Measurements from ENCODE around the gene GLG1.
"Not testable (repeated sequence)": the region's sequence is repeated elsewhere in the genome, so short reads cannot be mapped to it uniquely, and the experiment has no call there.

Gene GLG1

DNA sequence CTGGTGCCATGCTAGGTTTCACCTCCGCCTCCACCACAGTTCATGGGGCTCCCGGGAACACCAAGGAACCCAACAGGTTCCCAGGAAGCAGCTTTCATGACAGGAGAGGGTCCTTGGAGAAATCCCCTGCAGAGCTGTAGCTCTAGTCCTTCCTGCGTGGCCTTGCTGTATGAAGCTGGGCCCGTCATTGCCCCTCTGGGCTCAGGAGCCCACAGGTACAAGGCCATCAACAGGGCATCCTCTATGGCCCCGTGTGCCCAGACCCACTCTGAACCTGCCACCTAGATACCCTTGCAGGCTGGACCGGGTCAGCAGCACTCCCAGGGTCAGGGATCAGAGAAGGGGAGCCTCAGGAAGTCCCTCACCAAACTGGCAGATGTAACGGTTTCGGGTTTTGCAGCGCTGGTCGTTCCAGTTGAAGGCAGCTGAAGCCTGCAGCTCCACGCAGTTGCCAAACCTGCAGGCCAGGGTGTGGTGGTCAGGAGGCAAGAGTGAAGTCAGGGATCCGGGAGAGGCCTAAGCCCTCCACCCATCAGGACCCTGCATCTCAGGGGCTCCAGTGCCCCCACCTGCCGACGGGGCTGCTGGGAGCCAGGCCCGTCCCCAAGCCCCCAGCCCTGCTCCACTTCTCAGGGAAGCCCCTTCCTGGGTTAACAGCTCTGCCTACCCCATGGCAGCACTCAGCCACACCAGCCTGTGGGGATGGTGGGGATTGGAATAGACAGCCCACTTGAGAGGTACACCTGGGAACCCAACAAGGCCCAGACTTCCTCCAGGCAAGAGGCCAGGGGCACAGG, 197.5 kb downstream of the GLG1 start:
- H3K4me3 ChIP-seq (ENCODE audit: low read depth in 1 of 2, low read length in 2 of 2) = not testable (repeated sequence)

DNA sequence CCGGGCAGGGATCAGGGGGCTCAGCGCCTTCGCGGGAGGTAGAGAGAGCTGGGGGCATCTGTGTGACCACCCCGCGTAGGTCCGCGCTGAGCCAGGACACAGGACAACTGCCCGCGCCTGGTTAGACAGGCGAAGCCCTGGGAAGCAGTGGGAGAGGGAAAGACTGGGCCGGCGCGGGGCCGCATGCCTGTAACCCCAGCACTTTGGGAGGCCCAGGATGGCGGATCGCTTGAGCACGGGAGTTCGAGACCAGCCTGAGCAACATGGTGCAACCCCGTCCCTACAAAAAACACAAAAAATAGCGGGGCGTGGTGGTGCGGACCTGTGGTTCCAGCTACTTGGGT, 199.6 kb downstream of the GLG1 start:
- H2AFZ ChIP-seq (ENCODE audit: low read depth, low read length); H3K79me2 ChIP-seq (ENCODE audit: insufficient read depth, low read length); ATAC-seq (ENCODE audit: insufficient read depth, low read depth); H3K9me3 ChIP-seq (ENCODE audit: insufficient read depth, low read length, severe bottlenecking); H3K4me3 ChIP-seq (ENCODE audit: low read depth in 1 of 2, low read length in 2 of 2); H4K20me1 ChIP-seq (ENCODE audit: insufficient read depth, low read length); H3K27me3 ChIP-seq (ENCODE audit: insufficient read depth, low read length, poor library complexity); H3K36me3 ChIP-seq (ENCODE audit: insufficient read depth, low read length); H3K9ac ChIP-seq (ENCODE audit: low read depth, low read length); H3K4me1 ChIP-seq (ENCODE audit: insufficient read depth, low read length); H3K27ac ChIP-seq (ENCODE audit: low read length); DNase-seq; H3K4me2 ChIP-seq (ENCODE audit: insufficient read depth, low read length): not testable (repeated sequence)

More for the DNA sequence above, 197.5 kb downstream of the GLG1 start:
- not testable (repeated sequence) for H3K9me3 ChIP-seq (ENCODE audit: insufficient read depth, low read length, severe bottlenecking); ATAC-seq (ENCODE audit: insufficient read depth, low read depth); H3K9ac ChIP-seq (ENCODE audit: low read depth, low read length); H3K27ac ChIP-seq (ENCODE audit: low read length); H3K27me3 ChIP-seq (ENCODE audit: insufficient read depth, low read length, poor library complexity); H2AFZ ChIP-seq (ENCODE audit: low read depth, low read length); DNase-seq; H3K4me2 ChIP-seq (ENCODE audit: insufficient read depth, low read length); H3K79me2 ChIP-seq (ENCODE audit: insufficient read depth, low read length); H3K4me1 ChIP-seq (ENCODE audit: insufficient read depth, low read length); H3K36me3 ChIP-seq (ENCODE audit: insufficient read depth, low read length); H4K20me1 ChIP-seq (ENCODE audit: insufficient read depth, low read length)

DNA sequence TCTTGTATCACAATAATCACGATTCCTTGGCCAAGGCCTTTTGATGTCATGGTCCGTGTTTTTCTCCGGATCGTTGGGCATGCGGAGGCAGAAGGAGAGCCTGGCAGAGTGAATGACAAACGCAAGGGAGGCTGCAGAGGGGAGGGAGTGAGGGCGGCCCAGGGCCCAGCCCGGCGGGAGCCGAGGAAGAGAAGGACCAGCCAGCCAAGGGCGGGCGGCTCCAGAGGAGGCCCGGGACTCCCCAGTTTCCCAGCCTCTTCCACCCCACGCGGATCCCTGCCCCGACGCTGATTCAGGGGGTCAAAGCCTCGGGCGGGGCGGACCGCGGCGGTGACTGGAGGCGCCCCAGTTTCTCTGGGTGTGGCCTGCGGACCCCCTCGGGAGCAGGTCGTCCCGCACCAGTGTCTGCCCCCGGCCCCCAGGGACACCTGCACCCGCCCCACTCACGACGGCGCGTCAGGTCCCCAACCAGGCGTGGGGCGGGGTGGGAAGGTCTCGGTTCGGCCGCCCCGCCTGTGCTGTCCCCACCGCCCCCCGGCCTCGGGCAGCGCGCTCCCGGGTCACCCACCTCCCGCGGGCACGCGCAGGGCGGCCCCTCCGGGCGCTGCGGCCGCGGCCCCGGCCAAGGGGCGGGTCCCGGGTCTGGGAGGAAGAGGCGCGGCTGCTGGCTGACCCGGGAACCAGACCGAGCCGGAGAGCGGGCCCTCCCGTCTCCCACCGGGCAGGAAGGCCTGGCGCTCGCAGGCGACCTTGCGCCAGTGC, 200.1 kb downstream of the GLG1 start:
- not testable (repeated sequence) for H3K4me1 ChIP-seq (ENCODE audit: insufficient read depth, low read length); H3K4me3 ChIP-seq (ENCODE audit: low read depth in 1 of 2, low read length in 2 of 2); H4K20me1 ChIP-seq (ENCODE audit: insufficient read depth, low read length); ATAC-seq (ENCODE audit: insufficient read depth, low read depth); H3K9ac ChIP-seq (ENCODE audit: low read depth, low read length); DNase-seq; H3K79me2 ChIP-seq (ENCODE audit: insufficient read depth, low read length); H3K36me3 ChIP-seq (ENCODE audit: insufficient read depth, low read length); H3K9me3 ChIP-seq (ENCODE audit: insufficient read depth, low read length, severe bottlenecking); H2AFZ ChIP-seq (ENCODE audit: low read depth, low read length); H3K4me2 ChIP-seq (ENCODE audit: insufficient read depth, low read length); H3K27me3 ChIP-seq (ENCODE audit: insufficient read depth, low read length, poor library complexity); H3K27ac ChIP-seq (ENCODE audit: low read length)

DNA sequence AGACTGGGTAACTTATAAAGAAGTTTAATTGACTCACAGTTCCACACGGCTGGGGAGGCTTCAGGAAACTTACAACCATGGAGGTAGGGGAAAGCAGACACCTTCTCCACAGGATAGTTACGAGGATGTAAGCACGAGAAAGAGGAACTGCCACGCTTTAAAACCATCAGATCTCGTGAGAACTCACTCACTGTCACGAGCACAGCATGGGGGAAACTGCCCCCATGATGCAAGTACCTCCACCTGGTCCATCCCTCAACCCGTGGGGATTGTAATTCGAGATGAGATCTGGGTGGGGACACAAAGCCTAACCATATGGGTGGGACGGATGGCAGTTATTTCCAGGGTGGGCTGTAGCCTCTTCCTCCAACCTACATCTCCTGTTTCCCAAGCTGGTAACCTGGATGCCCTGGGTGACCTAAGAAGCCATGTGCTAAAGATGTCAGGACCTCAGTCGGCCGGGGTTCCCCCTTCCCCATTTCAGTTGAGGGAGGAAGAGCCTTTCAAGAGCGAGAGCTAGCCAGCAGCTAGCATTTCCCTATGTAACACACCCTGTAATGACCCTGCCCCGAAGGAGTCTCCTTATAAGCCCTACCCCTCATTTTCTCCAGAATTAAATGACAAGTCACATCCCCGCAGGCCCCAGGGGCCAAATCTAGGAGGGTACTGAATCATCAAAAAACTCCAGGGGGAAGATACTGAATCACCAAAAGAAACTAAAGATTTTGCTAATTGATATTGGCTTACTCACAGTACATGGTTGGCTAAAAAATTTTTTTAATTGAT, 202.6 kb downstream of the GLG1 start:
- not testable (repeated sequence) for ATAC-seq (ENCODE audit: insufficient read depth, low read depth); H2AFZ ChIP-seq (ENCODE audit: low read depth, low read length)

DNA sequence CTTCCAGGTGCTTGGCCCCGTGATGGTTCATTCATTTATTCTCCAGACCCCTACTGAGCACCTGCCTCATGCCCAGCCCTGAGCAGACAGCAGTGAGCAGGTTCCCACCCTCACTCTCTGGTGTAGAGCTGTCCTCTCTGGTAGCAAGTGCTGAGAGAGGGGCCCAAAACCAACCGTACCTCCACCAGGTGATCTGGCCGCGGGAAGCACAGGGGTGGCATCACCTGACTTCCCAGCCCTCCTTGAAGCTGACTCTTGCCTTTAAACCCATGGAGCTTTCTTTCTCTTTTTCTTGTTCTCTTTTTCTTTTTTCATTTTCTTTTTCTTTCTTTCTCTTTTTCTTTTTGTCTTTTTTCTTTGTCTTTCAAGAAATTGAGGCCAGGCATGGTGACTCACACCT, 206.7 kb downstream of the GLG1 start:
- not testable (repeated sequence) for ATAC-seq (ENCODE audit: insufficient read depth, low read depth); H3K9me3 ChIP-seq (ENCODE audit: insufficient read depth, low read length, severe bottlenecking); H3K4me1 ChIP-seq (ENCODE audit: insufficient read depth, low read length); H3K4me2 ChIP-seq (ENCODE audit: insufficient read depth, low read length); H3K27ac ChIP-seq (ENCODE audit: low read length); H3K27me3 ChIP-seq (ENCODE audit: insufficient read depth, low read length, poor library complexity); H3K36me3 ChIP-seq (ENCODE audit: insufficient read depth, low read length); DNase-seq; H2AFZ ChIP-seq (ENCODE audit: low read depth, low read length); H3K79me2 ChIP-seq (ENCODE audit: insufficient read depth, low read length); H3K4me3 ChIP-seq (ENCODE audit: low read depth in 1 of 2, low read length in 2 of 2); H4K20me1 ChIP-seq (ENCODE audit: insufficient read depth, low read length); H3K9ac ChIP-seq (ENCODE audit: low read depth, low read length)

More for the DNA sequence above, 202.6 kb downstream of the GLG1 start:
- not testable (repeated sequence) for DNase-seq; H4K20me1 ChIP-seq (ENCODE audit: insufficient read depth, low read length); H3K4me3 ChIP-seq (ENCODE audit: low read depth in 1 of 2, low read length in 2 of 2); H3K27me3 ChIP-seq (ENCODE audit: insufficient read depth, low read length, poor library complexity); H3K79me2 ChIP-seq (ENCODE audit: insufficient read depth, low read length); H3K4me2 ChIP-seq (ENCODE audit: insufficient read depth, low read length); H3K27ac ChIP-seq (ENCODE audit: low read length); H3K4me1 ChIP-seq (ENCODE audit: insufficient read depth, low read length); H3K9ac ChIP-seq (ENCODE audit: low read depth, low read length); H3K36me3 ChIP-seq (ENCODE audit: insufficient read depth, low read length); H3K9me3 ChIP-seq (ENCODE audit: insufficient read depth, low read length, severe bottlenecking)

DNA sequence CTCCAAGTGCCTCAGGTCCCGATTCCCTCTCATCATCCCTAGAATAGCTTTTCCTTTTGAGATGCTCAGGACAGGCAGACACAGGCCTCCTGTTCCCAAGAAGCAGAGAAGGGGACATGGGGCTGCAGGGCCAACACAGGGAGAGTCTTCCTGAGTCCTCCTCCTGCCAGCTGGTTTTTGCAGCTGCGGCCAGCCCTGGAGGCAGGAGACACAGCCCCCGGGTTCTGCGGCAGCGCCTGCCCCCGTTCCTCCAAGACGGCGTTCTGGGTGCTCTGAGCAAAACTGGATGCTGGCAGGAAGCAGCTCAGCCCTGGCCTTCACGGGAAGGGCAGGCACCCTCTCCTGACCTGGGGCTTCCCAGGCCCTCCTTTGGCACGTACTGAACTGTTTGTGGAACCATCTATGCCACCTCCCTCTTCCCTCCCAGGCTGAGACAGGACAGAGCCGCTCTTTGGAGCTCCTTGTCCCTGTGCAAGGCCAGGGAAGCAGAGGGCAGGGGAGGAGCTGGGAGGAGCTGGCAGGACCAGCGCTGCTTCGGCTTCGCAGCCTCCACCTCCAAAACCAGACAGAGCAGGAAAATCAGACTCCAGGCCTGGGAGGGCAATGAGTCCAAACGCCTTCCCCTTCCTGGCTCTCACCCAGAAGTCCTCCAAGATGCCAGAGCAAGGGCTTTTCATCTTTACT, 208.6 kb downstream of the GLG1 start:
- peak; percentile 22; the same call in 2 of the 3 replicates for ATAC-seq (ENCODE audit: insufficient read depth, low read depth)
- not testable (repeated sequence) for H3K79me2 ChIP-seq (ENCODE audit: insufficient read depth, low read length); H4K20me1 ChIP-seq (ENCODE audit: insufficient read depth, low read length); H3K4me3 ChIP-seq (ENCODE audit: low read depth in 1 of 2, low read length in 2 of 2); H3K9me3 ChIP-seq (ENCODE audit: insufficient read depth, low read length, severe bottlenecking); H2AFZ ChIP-seq (ENCODE audit: low read depth, low read length); H3K4me2 ChIP-seq (ENCODE audit: insufficient read depth, low read length); H3K27me3 ChIP-seq (ENCODE audit: insufficient read depth, low read length, poor library complexity); H3K4me1 ChIP-seq (ENCODE audit: insufficient read depth, low read length); H3K9ac ChIP-seq (ENCODE audit: low read depth, low read length); H3K27ac ChIP-seq (ENCODE audit: low read length); DNase-seq; H3K36me3 ChIP-seq (ENCODE audit: insufficient read depth, low read length)

Measured in DND-41 (cell line).